Measurements from ENCODE around the gene TNFRSF13B.

The TNFRSF13B gene

DNA sequence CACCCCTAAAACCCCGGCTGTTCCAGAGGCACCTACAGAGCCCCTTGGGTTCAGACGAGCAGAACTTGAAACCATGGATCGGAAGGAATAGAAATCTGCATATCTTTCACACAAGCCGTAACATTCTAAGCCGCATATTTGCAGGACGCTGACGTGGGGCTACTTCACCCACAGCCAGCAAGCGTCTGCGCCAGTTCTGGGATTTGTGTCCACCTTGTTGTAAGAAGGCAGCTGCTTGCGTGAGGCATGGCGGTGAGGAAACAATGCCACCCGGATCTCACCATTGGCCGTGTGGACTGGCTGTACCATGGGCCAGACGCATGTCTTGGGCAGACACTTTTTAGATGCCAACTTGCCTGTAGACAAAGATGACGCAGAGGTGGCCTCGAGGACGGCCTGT, 34.5 kb downstream of the TNFRSF13B start:
- no peak for DNase-seq (ENCODE audit: low read depth)

DNA sequence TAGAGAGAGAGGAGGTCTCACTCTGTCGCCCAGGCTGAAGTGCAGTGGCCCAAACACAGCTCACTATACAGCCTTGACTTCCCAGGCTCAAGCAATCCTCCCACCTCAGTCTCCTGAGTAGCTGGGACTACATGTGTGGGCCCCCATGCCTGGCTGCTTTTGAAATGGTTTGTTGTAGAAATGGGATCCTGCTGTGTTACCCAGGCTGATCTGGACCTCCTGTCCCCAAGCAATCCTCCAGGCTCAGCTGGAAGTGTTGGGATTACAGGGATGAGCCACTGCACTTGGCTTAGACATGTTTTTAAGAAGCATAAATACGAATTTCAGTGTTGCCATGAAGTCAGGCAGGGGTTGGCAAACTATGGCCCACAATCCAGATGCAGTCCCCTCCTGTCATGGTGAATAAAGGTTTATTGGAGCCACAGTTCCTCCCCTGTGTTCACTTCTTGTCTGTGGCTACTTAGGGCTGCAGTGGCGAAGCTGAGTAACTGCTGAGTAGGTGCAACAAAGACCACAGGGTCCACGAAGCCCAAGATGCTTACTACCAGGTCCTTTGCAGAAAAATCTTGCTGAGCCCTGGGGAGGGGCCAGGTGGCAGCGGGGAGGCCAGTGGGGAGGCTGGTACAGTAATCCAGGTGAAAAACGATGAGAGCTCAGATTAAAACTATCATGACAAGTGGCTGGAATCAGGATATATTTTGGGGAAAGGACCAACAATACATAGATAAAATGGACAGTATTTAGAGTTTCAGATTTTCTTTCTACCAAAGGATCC, 35.2 kb downstream of the TNFRSF13B start:
- DNase-seq (ENCODE audit: low read depth): no peak

- no peak for DNase-seq (ENCODE audit: low read depth)
Measured at GRCh38 chr17:16935786-16936185, 36.1 kb downstream of the TNFRSF13B start.

DNA sequence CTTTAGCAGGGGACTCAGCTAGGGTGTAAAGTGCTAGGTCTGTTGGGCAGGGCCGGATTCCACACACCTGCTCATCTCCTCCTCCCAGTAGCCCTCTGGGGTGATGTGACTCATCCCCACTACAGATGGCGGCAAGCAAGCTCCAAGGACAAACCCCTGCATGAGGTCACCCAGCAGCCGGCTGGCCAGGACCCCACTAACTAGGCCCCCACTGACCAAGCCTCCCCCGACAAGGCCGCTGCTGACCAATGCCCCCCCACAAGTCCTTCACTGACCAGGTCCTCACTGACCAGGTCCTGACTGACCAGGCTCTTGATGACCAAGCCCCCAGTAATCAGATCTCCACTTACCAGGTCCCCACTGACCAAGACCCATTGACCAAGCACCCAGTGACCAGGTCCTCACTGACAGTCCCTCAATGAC, 36.7 kb downstream of the TNFRSF13B start:
- no peak for DNase-seq (ENCODE audit: low read depth)

- DNase-seq (ENCODE audit: low read depth): no peak
Measured at GRCh38 chr17:16934836-16935235, 37.1 kb downstream of the TNFRSF13B start.

DNA sequence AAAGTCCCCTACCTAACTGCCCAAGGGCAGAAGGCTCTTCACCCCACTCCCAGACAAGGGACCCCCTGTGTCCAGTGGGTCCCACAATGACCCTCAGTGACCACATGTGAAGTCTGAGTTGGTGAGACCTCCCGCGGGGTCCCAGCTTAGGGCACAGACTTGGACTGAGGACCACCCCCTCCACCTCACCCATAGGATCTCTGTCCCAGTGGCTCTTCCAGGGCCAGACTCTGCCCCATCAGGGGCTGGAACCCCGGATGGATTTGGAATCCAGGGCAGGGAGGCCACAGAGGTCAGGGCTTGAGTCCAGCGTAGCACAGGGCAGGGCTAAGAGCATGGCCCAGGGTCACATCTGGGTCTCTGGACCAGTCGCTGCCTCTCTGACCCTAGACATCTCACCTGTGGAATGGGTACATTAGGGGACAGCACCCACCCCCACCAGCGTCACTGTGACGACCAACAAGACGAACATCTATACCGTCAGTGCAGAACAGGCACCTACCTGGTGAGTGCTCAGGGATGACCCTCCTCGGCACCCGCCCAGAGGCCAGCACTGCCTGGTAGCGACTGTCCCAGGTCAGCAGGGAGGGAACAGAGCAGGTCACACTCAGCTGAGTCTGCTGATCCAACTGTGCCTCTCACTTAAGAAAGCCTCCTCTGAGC, 37.7 kb downstream of the TNFRSF13B start:
- DNase-seq (ENCODE audit: low read depth): no peak

DNA sequence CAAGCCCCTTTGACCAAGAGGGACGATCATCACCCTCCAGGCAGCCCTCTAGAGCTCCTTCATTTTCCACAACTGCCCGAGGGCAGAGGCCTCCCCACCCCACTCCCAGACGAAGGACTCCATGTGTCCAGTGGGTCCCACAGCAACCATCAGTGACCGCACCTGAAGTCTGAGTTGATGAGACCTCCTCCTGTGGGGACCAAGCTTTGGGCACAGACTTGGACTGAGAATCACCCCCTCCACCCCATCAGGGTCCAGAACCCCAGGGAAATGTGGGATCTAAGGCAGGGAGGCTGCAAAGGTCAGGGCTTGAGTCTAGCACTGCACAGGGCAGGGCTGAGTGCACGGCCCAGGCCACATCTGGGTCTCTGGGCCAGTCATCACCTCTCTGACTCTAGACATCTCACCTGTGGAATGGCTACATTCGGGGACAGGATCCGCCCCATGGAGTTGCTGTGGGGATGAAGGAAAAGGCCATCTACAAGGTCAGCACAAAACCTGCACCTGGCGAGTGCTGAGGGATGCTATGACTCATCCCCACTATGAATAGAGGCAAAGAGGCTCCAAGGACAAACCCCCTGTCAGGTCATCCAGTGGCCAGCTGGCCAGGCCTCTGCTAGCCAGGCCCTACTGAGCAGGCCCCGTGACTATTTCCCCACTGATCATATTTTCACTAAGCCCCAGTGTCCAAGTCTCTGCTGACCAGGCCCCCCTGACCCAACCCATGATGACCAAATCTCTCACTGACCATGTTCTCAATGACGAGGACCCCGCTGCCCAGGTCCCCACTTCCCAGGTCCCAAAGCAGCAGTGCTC, 38.4 kb downstream of the TNFRSF13B start:
- no peak for DNase-seq (ENCODE audit: low read depth)

DNA sequence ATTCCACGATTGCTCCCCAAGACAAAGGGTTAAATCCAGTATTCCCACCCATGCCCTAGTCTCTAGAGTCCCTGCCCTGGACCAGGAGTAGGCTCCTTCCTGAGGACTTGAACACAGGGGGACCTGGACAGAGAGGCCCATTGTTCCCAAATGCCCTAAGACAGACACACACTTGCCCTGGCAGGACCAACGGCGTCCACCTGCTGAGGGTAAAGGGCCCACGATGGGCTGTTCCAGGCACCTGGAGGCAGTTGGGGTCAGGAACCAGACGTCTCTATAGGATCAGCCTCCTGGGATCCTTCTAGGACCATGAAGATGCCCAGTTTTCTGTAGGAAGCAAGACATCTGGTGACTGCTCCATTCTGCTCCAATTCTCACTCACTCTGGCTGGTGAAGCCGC, 39.3 kb downstream of the TNFRSF13B start:
- no peak for DNase-seq (ENCODE audit: low read depth)

DNA sequence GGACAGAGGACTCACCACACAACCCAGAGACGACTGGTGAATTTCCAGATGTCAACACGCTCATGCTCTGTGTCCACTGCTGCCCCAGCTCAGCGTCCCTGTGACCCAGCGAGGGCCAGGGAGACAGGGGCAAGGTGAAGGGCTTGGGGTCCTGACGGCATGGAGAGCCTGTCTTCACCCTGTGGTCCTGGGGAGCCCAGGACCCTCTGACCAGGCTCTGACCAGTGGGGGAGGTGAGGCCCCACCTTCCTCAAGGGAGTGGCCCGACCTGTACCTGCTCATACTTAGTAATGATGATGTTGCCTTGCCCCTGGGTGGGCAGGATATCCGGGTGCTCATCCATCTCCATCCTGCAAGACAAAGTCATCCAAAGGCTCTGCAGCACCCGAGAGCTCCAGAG, 39.8 kb downstream of the TNFRSF13B start:
- no peak for DNase-seq (ENCODE audit: low read depth)

GRCh38 chr17:16931318-16932060, 40.4 kb downstream of the TNFRSF13B start:
- no peak for DNase-seq (ENCODE audit: low read depth)

DNA sequence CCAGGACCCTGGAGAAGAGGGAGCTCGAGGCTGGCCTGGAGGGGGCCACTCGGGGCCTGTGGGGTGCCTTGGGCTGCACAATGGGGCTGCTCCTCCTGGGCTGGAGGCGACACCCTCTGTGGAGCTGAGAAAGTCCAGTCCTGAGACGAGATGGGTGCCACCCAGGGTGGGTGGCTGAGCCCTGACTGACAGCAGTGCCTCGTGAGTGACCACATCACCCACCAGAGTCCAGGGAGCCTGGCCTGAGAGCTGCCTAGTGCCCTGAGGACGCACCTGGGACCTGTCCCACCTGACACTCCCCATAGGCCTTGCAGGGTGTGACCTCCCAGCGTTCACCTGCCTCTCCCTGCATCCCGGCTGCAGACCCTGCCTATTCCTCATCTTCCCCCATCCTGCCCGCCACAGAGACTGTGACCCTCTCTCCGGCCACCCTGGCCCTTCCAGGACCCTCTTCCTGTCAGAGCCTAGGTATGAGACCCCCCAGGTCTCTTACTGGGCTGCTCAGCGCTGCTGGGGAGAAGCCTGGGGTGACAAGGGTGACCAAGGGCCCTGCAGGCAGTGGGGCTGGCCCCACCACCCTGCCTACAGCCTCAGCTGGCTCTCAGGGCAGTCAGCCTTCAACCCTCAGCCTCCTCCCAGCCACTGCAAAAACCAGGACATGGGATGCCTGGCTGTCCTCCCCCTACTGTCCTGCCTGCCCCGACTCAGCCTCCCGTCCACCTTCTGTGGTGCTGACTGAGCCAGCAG, 41.2 kb downstream of the TNFRSF13B start:
- no peak for DNase-seq (ENCODE audit: low read depth)

DNA sequence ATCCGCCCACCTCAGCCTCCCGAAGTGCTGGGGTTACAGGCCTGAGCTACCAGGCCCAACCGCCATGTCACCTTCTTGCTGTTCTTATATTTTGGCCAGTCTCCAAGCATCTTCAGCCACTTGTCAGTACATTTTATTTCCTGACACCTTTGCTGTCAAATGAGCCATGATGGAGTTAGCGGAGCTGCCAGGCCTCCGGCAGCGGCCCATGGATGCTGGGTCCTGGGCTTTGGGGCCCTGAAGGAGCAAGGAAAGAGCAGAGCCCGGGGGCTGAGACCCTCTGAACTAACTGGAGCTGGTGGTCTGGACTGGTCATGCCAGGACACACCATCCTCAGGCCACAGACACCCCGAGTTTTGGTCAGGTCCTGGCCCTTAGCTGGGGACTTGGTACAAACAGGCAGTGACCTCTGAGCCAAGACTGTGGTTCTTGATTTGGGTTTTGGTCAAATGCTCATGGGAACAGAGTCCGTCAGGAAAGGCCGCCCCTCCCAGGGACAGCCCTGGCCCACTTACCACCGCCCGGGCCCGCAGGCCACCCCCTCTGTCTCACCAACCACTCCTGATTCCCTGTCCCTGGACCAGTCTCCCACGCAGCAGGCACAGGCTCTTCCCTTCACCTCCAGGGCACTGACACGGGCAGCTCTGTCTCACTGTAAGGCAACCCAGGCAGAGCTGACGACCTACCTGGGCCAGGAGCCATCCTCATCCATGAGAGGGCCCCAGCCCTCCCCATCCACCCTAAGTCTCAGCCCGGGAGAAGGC, 42.0 kb downstream of the TNFRSF13B start:
- DNase-seq (ENCODE audit: low read depth): no peak

- DNase-seq (ENCODE audit: low read depth): no peak
Measured at GRCh38 chr17:16929035-16929680, 42.8 kb downstream of the TNFRSF13B start.

DNA sequence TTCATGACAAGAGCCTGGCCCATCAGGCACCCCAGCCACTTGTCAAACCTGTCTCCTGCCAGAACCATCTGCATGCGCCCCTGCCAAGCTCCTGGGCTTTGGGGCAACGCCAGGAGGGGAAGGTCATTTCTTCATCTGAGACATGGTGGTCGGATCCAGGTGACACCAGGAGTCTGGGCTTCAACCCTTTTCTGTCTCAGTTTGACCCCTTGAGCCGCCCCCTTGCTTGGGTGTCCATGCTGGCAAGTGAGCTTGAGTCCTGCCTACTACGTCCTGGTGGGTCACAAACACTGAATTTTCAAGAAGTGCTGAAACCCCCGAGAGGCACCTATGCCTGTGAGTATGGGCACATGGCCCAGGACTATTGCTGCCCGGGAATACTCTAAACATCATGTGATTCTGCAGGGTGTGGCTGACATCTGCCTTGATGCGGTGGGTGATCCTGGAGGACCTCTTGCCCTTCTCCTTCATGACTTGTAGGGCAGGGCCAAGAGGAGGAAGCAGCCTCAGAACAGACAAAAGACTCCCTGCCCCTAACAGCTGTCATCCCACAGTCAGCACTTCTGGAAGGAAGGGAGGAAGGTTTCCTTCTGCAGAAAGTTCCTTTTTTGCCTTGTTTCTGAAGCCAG, 43.4 kb downstream of the TNFRSF13B start:
- no peak for DNase-seq (ENCODE audit: low read depth)

- no peak for DNase-seq (ENCODE audit: low read depth)
Measured at GRCh38 chr17:16927641-16928321, 44.1 kb downstream of the TNFRSF13B start.

DNA sequence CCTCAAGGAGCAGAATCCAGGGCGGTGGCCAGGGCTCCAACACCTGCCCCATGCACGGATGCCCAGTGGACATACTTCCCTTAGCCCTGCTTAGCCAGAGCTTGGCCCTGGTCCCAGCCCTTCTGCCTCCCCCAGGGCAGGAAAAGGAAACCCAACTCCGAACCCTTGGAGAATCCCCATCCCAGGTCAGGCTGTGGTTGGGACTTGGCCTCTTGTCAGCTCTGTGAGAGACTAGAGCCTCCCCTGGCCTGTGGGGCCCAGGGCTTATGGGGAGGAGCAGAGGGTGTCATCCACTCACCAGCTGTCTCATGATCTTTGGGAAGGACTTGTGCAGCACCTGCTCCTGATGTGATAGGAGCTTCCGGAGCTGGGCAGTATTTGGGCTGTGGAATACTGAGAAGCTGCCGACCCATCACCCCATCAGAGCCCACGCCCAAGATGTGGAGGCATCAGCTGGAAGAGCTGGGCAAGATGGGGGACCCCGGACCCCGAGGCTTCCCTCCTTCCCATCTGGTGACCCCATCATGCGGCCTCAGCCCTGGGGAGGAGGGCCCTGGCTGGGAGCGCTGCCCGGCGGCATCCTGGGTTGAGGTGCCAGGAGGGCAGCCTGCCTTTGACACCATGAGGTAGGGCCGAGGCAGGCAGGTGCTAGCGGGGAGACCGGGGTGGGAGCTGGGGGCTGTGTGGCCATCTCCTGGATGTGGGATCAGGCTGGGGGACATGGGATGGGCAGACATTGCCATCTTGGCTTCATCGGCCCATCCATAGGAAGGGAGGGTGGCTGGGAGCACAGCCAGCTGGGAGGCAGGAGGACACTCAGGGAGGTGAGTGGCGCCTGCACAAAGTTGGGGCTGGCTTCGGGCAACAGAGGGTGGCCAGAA, 45.1 kb downstream of the TNFRSF13B start:
- no peak for DNase-seq (ENCODE audit: low read depth)

DNA sequence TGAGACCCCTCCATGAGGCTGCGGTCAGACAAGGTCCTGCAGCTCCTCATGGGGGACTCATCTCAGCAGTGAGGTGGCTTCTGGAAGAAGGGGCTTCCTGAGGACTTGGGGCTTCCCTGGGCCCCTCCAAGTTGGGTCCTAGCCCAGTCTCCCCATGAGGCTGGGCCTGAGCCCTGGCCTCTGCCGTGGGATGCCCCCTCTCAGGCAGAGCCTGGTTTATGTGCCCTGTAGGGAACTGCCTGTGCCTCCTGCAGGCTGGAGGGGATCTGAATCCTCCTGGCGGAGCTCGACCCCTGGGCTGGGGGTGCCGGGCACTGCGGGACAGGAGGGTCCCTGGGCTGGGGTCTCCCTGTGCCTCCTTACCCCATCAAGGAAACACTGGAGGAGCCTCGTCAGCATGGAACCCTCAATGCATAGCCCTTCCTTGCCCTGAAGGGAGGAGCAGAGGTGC, 45.8 kb downstream of the TNFRSF13B start:
- DNase-seq (ENCODE audit: low read depth): no peak

Measured in activated T-helper 1 cell treated with Interleukin-2 at 50 U/mL for 16 hours (primary cell).